PC-3 (cell line): ENCODE results near the gene BICRAL. TPM values are rescaled to one million over a fixed set of nuclear protein-coding genes. Genes with fewer than 3 reads are reported as not detected.

Source experiments
- ATAC-seq: fragments of 200-7000 bp; cut with Tn5 transposase; 2 replicates; pipeline ENCODE4 v1.9.1; 2020; ENCODE audit warnings: mild to moderate bottlenecking, moderate library complexity
- BruUV-seq: library from RNA; stranded (reverse); fragments of 400-500 nt; replicated peaks from 2 replicates; lab custom pipeline; 2021; lab: Mats Ljungman, UMichigan
- CTCF ChIA-PET: fragments of 300-600 bp; sonication (Branson Sonifier 250); formaldehyde crosslinking; loops from one replicate; lab custom pipeline; 2022; ENCODE audit warnings: antibody characterized with exemption; lab: Charles Lee
- POLR2A ChIA-PET: fragments of 300-600 bp; sonication (Branson Sonifier 250); formaldehyde crosslinking; loops from one replicate; lab custom pipeline; 2022; ENCODE audit warnings: antibody characterized with exemption; ENCODE audit not compliant: unreplicated experiment; lab: Charles Lee
- DNase-seq: peaks from one replicate; pipeline ENCODE4 v3.0.0-alpha.2; 2015
- H2AFZ ChIP-seq: fragments of 300-600 bp; sonication (generic); 2 replicates; pipeline ENCODE4 v1.6.0; 2016; ENCODE audit warnings: antibody characterized with exemption, low read length
- H3F3A ChIP-seq: fragments of 300-600 bp; sonication (generic); one replicate; pipeline ENCODE4 v1.6.0; 2017; ENCODE audit warnings: antibody characterized with exemption, low read length, control low read depth, mild to moderate bottlenecking; ENCODE audit not compliant: unreplicated experiment
- H3K27ac ChIP-seq: fragments of 300-600 bp; sonication (generic); 2 replicates; pipeline ENCODE4 v1.5.1; 2016; ENCODE audit warnings: mild to moderate bottlenecking, low read length
- H3K27me3 ChIP-seq: fragments of 300-600 bp; sonication (generic); 2 replicates; pipeline ENCODE4 v1.6.1; 2016; ENCODE audit warnings: low read length, mixed read lengths
- H3K36me3 ChIP-seq: fragments of 300-600 bp; sonication (generic); 2 replicates; pipeline ENCODE4 v1.6.1; 2016; ENCODE audit warnings: low read depth, mixed run types, low read length, mixed read lengths
- H3K4me1 ChIP-seq: fragments of 300-600 bp; sonication (generic); 2 replicates; pipeline ENCODE4 v1.5.1; 2016; ENCODE audit warnings: low read length; ENCODE audit not compliant: insufficient read depth
- H3K4me2 ChIP-seq: fragments of 300-600 bp; sonication (generic); 2 replicates; pipeline ENCODE4 v1.6.0; 2016; ENCODE audit warnings: low read length
- H3K4me3 ChIP-seq: fragments of 300-600 bp; sonication (generic); 2 replicates; pipeline ENCODE4 v1.5.1; 2016; ENCODE audit warnings: mild to moderate bottlenecking, low read length, mixed read lengths
- H3K79me2 ChIP-seq: fragments of 300-600 bp; sonication (generic); 2 replicates; pipeline ENCODE4 v1.6.1; 2017; ENCODE audit warnings: low read length, mixed read lengths
- H3K9ac ChIP-seq: fragments of 300-600 bp; sonication (generic); 2 replicates; pipeline ENCODE4 v1.6.0; 2016; ENCODE audit warnings: mild to moderate bottlenecking, low read length
- H3K9me2 ChIP-seq: fragments of 300-600 bp; sonication (generic); replicated peaks from 2 replicates; pipeline ENCODE4 v1.6.1; 2016; ENCODE audit warnings: mixed run types, low read length, mixed read lengths
- H3K9me3 ChIP-seq: fragments of 300-600 bp; sonication (generic); 2 replicates; pipeline ENCODE4 v1.6.1; 2016; ENCODE audit warnings: low read length, mixed read lengths
- H4K20me1 ChIP-seq: fragments of 300-600 bp; sonication (generic); 2 replicates; pipeline ENCODE4 v1.6.1; 2016; ENCODE audit warnings: low read length, mixed read lengths
- CTCF ChIP-seq: fragments of 300-600 bp; sonication (generic); conservative IDR thresholded peaks from 2 replicates; pipeline ENCODE4 v1.5.1; 2017; ENCODE audit warnings: antibody characterized with exemption, low read depth, mild to moderate bottlenecking, low read length
- EZH2 ChIP-seq: fragments of 300-600 bp; sonication (generic); IDR thresholded peaks from one replicate; pipeline ENCODE4 v1.6.1; 2017; ENCODE audit warnings: antibody characterized with exemption, mild to moderate bottlenecking, low read length; ENCODE audit not compliant: unreplicated experiment
- EZH2phosphoT487 ChIP-seq: fragments of 300-600 bp; sonication (generic); IDR thresholded peaks from 2 replicates; pipeline ENCODE4 v1.6.1; 2018; ENCODE audit warnings: mild to moderate bottlenecking, antibody characterized with exemption, low read length, borderline replicate concordance
- intact Hi-C: fragments of 100-400 bp; cut with micrococcal nuclease; formaldehyde crosslinking; loops from 2 replicates; pipeline ENCODE4 v1.9.0; 2023
- total RNA-seq: library from RNA; depleted of rRNA; stranded (reverse); fragments of >200 nt; gene quantifications from 2 replicates; pipeline ENCODE4 v1.2.3, GENCODE V29; 2014

BICRAL gene
- total RNA-seq, 1 experiment from 2014 or later, result 3.3 TPM

GRCh38 chr6:42819803-42820511, 38.1 kb downstream of the BICRAL start:
- H3K27me3 ChIP-seq, result no peaks in the 10 kb centered on the region
- H3K27ac ChIP-seq, result no peak overlapping the region
- no peaks in the 10 kb centered on the region for H3K4me1 ChIP-seq
- H3K9ac ChIP-seq, result no peak overlapping the region
- BruUV-seq, result no TSS peak
- ATAC-seq (no peak), DNase-seq (no peak)
- no peak overlapping the region for H2AFZ ChIP-seq
- ChIA-PET POLR2A (no interaction called here), CTCF (no interaction called here)
- intact Hi-C loops, result no loop called here
- no peaks in the 10 kb centered on the region for H3K36me3 ChIP-seq
- H3K4me2 ChIP-seq, result no peak overlapping the region
- no peaks in the 10 kb centered on the region for H3K9me2 ChIP-seq
- no peaks in the 10 kb centered on the region for H3K79me2 ChIP-seq
- no peaks in the 10 kb centered on the region for H3K9me3 ChIP-seq
- no peak overlapping the region for H3K4me3 ChIP-seq
- H3F3A ChIP-seq, result no peaks in the 10 kb centered on the region
- H4K20me1 ChIP-seq, result no peaks in the 10 kb centered on the region
- TF ChIP-seq CTCF, result no peak
- no peak for TF ChIP-seq EZH2phosphoT487
- TF ChIP-seq EZH2, result no peak

GRCh38 chr6:42820512-42821340, 38.9 kb downstream of the BICRAL start:
- no peak overlapping the region for H3K4me2 ChIP-seq
- ATAC-seq, result no peak
- no peaks in the 10 kb centered on the region for H3K4me1 ChIP-seq
- no peaks in the 10 kb centered on the region for H3K9me3 ChIP-seq
- DNase-seq, result no peak
- ChIA-PET CTCF (no interaction called here), POLR2A (no interaction called here)
- no peak overlapping the region for H3K27ac ChIP-seq
- no peak overlapping the region for H3K9ac ChIP-seq
- H3K36me3 ChIP-seq, result no peaks in the 10 kb centered on the region
- no peak overlapping the region for H3K4me3 ChIP-seq
- H3K9me2 ChIP-seq, result no peaks in the 10 kb centered on the region
- no TSS peak for BruUV-seq
- no peak for TF ChIP-seq CTCF
- no peak for TF ChIP-seq EZH2phosphoT487
- TF ChIP-seq EZH2, result no peak
- H3F3A ChIP-seq, result no peaks in the 10 kb centered on the region
- intact Hi-C loops, result no loop called here
- no peaks in the 10 kb centered on the region for H3K79me2 ChIP-seq
- no peak overlapping the region for H2AFZ ChIP-seq
- H3K27me3 ChIP-seq, result no peaks in the 10 kb centered on the region
- no peaks in the 10 kb centered on the region for H4K20me1 ChIP-seq

- H3K4me3 ChIP-seq, result no peak overlapping the region
- ChIA-PET CTCF (no interaction called here), POLR2A (no interaction called here)
- no peak overlapping the region for H3K27ac ChIP-seq
- H3K9me2 ChIP-seq, result no peaks in the 10 kb centered on the region
- no peaks in the 10 kb centered on the region for H3K36me3 ChIP-seq
- no peak overlapping the region for H3K4me2 ChIP-seq
- intact Hi-C loops, result no loop called here
- H3K4me1 ChIP-seq, result no peaks in the 10 kb centered on the region
- no peak for ATAC-seq
- H2AFZ ChIP-seq, result no peak overlapping the region
- no peaks in the 10 kb centered on the region for H3K79me2 ChIP-seq
- no peak overlapping the region for H3K9ac ChIP-seq
- BruUV-seq, result no TSS peak
- DNase-seq, result no peak
- no peaks in the 10 kb centered on the region for H3F3A ChIP-seq
- H4K20me1 ChIP-seq, result no peaks in the 10 kb centered on the region
- TF ChIP-seq CTCF (no peak), EZH2 (no peak), EZH2phosphoT487 (no peak)
- H3K9me3 ChIP-seq, result no peaks in the 10 kb centered on the region
- H3K27me3 ChIP-seq, result no peaks in the 10 kb centered on the region
Observed at GRCh38 chr6:42821341-42821668, 39.5 kb downstream of the BICRAL start.
